Measurements from ENCODE around the gene ABHD2.
A peak's percentile ranks its signal among the peaks of the same experiment; 100 is the strongest.

- TF ChIP-seq CTCF (IDR thresholded peaks at IDR 0.05; ENCODE audit: low read depth, low read length) (peak; percentile 75), EZH2phosphoT487 (IDR thresholded peaks at IDR 0.05; ENCODE audit: low read depth) (no peak)
Measured at GRCh38 chr15:89243691-89244573, 155.7 kb downstream of the ABHD2 start, which contains the start of gene FANCI.

Measured in OCI-LY3 (cell line).